Skeletal muscle cell (primary cell): ENCODE data around the gene TTLL5.

Experiments used
- DNase-seq: peaks from one replicate; pipeline ENCODE4 v3.0.0-alpha.2; 2010; ENCODE audit warnings: low read depth
- H3K4me3 ChIP-seq: 2 replicates; pipeline ENCODE4 v1.5.1; 2011; ENCODE audit warnings: low read depth, mild to moderate bottlenecking, control low read depth, low read length, moderate library complexity

TTLL5 gene

DNA sequence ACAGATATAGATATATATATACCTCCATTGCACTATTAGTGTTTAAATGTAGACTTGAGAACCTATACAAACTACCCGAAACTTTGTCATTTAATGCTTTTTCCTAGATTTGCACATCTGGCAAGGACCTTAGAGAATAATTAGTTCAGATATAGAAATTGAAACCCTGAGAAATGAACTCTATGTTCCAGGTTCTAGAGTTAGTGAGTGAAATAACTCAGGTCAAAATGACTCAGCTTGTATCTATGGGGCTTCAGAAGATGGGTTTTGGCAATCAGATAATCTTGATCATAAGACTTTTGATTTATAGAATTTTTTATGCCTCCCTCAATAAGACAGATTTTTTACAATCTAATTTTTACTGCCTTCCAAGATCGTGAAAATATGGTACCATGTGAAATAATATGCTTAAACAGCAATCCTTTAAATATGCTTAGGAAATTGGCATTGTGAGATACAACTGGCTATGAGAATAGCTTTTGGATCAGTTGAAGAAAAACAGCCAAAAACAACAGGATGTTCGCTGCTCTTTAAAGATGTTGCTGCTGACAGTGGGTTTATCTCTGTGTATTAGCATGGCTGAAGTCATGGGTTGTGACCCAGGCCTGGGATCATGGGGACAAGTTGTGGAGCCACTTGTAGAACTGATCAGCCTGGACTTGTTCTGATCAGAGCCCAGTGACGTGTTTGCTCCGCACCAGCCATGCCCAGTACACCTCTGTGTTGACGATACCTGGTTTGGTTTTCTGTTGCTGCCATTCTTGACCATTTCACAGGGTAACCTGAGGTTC, 63.6 kb downstream of the TTLL5 start:
- H3K4me3 ChIP-seq = no peak overlapping the region
- no peak for DNase-seq

DNA sequence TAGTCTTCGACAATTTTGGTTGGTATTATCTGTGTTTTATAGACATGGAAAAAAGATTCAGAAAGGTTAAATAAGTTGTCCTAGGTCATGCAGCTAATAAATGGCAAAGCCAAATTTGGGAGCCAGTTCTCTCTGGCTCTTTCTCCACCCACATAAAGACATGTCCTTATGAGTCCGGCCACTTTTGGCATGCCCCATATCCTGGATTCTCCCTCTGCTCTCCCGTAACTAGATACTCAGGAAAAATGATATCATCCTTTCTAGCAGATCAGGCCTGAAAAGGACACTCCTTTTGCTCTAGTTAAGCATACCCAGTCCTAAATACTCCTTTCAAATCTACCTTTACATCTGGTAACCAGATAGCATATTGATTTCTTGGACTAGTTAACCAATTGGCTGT, 64.4 kb downstream of the TTLL5 start:
- no peak for DNase-seq
- no peak overlapping the region for H3K4me3 ChIP-seq

DNA sequence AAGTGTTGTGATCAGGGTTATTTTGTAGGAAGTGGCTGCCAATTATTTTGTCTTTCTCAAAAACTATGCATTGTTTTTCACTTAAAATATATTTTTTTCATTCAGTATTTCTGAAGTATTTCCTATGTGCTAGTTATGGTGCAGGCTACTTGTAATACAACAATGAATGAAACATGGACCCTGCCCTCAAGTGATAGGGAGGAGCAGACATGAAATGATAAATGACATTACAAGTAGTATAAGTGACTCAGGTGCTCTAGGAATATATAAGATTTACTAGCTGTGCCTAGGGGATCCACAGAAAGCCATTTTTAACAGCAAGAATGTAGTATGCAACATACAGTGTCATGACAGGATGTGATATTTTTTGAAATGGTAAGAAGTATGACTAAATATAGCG, 65.3 kb downstream of the TTLL5 start:
- no peak overlapping the region for H3K4me3 ChIP-seq
- no peak for DNase-seq

DNA sequence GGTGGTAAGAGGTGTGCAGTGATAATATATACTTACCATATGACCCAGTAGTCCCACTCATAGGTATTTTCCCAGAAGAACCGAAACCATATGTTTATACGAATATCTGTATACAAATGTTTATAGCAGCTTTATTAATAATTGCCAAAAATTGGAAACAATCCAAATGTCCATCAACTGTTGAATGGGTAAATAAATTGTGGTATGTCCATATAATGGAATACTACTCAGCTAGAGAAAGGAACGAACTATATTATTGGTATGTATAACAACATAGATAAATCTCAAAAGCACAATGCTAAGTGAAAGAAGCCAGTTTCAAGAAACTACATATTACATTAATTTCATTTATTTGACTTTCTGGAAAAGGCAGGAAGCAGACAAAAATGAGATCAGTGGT, 66.1 kb downstream of the TTLL5 start:
- no peak for DNase-seq
- no peak overlapping the region for H3K4me3 ChIP-seq

DNA sequence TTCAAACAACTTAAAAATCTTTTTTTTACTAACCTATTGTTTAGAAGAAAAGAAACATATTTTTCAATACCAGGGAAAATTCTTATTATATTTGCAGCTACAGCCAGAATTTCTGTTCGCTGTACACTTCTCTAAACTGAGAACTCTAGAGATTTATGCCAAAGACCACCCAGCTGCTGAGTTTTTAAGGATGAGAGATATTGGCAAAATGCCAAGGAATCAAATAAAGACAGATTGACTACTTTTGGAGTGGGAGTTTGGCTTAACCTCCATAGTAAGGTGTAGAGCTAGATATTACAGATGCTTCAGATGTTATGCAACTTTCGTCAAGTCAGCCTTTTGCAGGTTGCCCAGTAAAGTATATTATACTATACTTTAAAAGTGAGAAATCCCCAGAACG, 71.8 kb downstream of the TTLL5 start:
- no peak for DNase-seq

DNA sequence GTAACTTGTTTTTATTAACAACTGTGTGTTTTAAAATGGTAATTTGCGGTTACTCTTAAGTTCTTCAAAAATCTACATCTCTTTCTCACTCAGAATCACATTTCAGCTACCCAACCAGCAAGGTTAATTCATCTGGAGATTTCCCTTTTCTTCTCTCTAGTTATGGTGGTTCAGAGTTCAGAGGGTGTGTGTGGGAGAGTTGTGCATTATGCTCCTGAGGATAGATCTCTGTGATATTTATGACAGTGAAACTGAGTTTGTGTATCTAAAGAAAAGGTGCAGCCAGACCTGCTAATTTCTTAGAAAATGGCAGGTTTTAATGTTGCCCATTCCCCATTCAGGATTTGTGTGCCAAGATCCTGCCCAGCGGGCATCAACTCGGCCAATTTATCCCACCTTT, 73.8 kb downstream of the TTLL5 start:
- H3K4me3 ChIP-seq = no peak overlapping the region
- DNase-seq = no peak

More for the DNA sequence above, 71.8 kb downstream of the TTLL5 start:
- H3K4me3 ChIP-seq = no peak overlapping the region

DNA sequence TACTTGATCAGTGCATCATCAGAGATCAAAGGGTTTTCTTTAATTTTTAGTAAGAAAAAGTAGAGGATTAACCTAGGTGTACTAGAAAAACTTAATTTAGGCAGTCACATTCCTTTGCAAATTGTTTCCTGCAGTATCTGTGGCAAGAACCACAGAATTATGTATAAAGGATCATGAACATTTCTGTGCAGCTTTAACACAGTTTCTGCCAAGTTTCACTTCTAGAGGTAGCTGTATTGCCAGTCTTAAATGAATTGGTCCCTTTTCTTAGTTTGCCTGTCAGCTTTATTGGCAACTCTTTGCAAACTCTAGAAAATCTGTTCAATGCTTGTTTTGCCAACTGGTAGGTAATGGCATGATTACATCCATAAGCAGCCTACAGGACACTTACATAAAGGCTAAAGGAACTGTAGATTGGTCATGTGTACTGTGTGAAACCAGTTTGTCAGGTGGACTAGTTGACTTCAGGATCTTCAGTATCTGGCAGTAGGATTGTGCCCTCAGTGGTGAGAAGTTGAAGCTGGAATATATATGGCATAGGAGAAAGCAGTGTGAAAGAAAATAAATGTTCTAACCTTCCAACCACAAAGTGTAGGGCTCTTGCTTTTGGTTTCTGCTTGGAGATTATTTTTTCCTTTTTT, 75.9 kb downstream of the TTLL5 start:
- H3K4me3 ChIP-seq = no peak overlapping the region
- DNase-seq = no peak

DNA sequence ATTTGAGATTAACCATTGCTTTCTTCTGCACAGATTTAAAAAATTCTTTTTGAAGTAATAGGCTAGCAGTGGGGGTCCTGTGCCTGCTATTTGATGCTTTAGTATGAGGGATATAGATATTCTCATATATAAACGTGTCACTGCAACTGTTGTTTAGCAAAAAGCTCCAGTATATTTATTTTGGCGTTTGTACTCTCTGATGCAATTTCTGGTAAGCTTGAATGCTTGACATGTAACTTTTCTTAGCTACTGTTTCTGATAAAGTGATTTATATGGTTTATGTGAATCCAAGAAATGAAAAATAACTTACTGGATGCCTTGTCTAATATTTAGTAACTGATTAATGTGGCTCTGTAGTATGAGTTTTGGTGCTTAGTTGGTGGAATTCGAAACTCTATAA, 77.1 kb downstream of the TTLL5 start:
- no peak for DNase-seq
- no peak overlapping the region for H3K4me3 ChIP-seq

DNA sequence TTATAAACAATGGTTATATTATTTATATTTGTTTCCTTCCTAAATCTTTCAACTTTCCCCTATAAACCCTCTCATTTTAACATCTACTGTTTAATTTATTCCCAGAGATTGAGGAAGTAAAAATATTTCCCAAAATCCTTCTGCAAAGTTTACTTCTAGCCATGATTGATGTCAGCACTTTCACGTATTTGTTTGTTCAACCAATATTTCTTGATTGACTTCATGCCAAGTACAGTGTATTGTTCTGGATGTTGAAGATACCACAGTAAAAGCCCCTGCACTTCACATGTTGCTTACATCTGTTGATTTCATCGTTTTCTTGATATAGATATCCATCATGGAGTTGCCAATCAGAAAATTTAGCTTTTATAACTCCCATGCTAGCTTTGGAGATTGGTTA, 81.8 kb downstream of the TTLL5 start:
- no peak overlapping the region for H3K4me3 ChIP-seq
- no peak for DNase-seq

DNA sequence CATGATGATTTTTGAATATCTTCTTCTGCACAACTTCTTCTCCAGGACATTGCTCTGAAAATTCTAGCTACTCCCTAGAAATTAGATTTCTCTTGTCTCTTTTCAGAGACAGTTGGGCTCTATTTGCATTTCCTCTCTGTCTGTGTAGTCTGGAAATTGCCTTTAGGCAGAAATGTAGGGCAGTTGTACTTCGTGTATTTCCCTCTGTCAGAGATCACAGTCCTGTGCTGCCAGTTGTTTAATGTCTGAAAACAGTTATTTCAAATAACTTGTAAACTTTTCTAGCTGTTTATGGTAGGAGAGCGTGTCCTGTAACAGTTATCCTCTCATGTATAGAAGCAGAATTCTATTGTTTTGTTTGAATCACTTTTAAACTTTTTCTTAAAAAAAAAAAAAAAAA, 86.9 kb downstream of the TTLL5 start:
- H3K4me3 ChIP-seq = no peak overlapping the region
- DNase-seq = no peak

DNA sequence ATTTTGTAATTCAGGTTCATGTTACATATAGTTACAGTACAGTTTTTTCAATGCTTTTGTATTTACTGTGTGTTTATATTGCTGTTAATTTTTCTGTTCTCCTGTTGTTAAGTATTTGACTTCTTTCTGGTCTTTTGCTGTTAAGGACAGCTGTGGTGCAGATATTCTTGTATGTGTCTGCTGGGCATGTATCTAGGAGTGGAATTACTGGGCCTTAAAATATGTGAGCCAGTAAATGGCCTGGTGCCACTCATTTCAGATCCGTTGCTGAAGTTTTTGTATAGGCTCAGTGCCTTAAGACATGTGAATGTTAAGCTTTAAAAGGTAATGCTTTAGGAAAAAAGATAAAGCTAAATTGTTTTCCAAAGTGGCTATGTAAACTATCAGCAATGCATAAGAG, 87.3 kb downstream of the TTLL5 start:
- no peak overlapping the region for H3K4me3 ChIP-seq
- no peak for DNase-seq

DNA sequence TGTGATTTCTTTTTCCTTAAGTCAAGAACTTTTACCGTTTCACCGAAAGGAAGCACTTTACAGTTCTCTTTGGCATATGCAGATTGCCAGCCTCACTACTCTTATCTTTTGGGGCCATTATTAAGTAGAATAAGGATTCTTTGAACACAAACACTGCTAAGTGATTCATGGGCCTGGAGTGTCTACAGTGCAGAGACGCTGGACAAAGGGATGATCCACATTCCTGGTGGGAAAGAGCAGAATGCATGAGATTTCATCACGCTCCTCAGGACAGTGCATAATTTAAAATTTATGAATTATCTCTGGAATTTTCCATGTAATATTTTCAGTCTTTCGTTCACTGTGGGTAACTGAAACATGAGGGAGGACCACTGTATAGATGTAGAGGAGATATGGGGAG, 90.2 kb downstream of the TTLL5 start:
- no peak overlapping the region for H3K4me3 ChIP-seq
- no peak for DNase-seq

DNA sequence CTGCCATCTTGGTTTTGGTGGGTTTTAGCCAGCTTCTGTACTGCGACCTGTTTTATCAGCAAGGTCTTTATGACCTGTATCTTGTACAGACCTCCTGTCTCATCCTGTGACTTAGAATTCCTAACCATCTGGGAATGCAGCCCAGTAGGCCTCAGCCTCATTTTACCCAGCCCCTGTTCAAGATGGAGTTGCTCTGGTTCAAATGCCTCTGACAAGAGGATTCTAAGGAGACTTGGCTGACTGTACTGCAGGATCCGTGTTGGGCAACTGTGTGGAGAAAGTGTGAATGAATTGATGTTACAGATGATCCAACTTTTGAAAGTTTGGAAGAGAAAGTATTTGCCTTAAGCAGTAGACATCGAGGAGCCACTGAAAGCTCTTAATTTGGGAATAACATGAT, 91.0 kb downstream of the TTLL5 start:
- DNase-seq = no peak
- H3K4me3 ChIP-seq = no peak overlapping the region

DNA sequence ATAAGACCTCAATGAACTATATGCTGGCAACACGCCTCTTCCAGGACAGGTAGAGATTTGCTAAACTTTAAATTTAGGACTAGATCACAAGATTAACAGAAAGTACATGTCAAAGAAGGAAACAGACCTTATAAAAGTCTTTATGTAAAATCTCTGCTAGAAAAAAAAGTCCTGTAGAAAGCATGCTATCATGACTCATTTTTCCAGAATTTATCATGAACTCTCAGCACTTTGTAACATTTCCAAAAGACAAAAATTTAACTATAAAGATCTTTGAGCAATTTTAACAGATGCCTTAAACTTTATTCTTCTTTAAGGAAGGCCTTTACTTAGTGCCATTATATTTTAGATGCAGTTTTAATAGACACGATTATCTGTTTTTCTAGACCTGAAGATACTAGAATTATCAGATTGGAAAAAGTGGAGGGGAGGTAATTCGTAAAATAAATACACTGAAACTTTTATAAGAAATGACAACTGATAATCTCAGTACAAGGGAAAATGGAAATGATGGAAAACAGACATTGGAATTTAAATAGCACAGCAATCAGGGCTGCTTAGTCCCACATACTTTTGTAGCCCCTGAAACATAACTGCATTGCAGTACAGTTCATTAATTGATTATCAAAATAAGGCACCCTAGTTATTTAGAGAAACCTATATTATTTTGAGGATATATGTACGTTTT, 92.0 kb downstream of the TTLL5 start:
- H3K4me3 ChIP-seq = no peak overlapping the region
- DNase-seq = no peak

DNA sequence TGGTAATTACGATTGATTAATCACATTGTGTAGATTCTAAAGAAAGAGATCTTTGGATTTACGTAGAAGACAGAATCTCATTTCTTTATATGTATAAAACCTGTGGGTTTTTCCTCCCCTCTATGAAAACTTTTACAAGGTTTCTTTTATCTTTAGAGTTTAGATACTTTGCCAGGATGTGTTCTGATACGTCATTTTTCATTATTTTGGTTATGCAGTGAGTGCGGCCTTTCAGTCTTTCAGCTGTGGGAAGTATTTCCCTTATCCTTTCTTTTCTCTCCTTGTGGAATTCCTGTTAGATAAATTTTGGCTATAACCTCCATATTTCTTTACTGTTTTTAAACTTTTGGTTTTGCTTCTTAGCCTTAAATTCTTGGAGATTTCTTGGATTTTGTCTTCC, 92.7 kb downstream of the TTLL5 start:
- no peak for DNase-seq
- no peak overlapping the region for H3K4me3 ChIP-seq

DNA sequence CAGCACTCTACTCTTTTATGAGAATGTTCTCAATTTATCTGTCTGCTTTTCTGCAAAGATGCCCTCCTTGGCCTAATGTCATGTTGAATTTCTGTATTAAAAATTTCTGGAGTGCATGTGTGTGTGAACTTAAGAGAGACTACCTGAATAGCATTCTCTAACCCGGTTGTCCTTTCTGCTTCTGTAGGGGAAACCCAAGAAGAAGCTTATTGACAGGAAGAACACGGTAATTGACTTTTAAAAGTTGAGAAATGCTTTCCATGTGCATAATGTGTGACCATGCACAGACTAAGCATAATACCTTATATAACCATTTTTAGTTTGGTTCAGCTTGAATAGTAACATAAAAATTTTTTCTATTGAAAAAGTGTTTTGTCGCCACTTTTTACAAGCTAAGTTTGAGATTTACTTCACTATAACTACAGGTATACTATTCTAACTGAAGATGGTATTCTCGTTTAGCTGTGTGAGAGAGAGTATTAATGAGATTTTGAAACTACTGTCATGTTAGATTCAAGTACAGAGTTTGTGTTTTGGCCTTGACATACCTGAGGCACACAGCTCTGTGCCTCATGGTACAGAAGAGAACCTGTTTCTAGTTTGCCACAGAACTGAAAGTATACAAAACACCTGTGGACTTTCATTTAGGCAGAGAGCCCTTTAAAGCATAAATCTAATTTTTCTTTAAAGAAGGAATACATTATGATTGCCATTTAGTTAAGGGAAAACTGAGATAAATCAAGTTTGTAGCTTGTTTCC, 96.8 kb downstream of the TTLL5 start:
- DNase-seq = no peak

DNA sequence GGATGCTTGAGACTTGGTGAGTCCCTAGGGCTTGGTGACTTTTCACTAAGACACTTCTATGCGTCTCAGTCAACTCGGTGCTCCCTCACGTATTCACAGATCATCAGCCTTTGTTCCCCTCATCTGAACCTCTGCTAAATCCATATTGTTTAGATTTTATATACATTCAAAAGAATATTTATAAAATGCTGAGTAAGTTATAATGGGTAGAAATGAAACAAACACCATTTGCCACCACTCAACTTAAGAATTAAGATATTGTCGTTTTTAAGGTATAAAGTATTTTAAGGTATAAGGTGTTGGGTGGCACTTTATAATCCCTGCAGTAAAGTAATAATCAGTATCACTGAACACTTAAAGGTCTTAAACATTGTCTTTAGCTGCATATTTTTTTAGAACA, 103.0 kb downstream of the TTLL5 start:
- H3K4me3 ChIP-seq = no peak overlapping the region
- DNase-seq = no peak

More for the DNA sequence above, 96.8 kb downstream of the TTLL5 start:
- H3K4me3 ChIP-seq = no peak overlapping the region

DNA sequence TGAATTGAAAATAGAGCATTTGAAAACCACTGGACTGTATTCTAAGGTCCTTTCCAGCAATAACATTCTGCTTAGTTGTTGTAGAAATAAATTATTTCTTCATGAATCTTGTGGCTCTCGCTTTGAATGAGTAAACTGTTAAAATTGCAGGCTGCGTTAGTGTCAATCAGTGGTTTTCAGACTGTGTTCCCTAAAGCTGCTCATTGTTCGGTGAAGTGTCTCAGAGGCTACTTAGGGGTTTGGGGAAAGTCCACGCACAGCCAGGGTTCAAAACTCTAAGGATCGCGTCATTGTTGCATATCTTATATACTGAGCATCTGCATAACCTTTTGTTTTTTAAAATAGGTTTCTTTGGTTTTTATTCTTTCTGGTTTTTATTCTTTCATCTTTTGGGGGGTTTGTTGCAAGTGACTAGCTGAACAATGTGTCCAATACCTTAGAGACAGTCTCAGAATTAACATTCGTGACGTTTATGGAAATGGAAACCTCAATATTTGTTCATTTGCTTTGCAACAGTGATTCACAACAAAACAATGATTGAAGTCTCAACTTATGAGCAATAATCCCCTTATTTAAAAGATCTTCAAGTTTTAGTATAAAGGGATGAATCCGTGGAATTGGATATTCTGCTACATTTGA, 108.1 kb downstream of the TTLL5 start:
- DNase-seq = no peak
- H3K4me3 ChIP-seq = no peak overlapping the region

DNA sequence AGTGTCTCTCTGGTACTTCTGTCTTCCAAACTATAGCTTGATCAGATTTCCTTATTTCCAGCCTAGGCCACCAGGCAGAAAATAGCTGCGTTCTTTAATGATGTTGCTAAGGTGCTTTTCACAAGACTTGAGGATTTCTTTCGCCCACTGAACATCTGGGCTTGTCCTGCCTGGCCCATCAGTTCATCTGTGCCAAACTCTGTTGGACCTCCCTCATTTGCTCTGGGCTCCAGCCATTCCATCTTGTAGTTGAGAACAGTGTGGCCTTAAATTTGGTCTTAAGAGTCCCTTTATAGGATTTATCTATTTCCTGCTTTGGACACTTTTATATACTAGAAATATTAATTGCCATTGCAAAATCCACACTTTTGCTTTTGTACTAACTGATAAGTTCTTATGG, 109.6 kb downstream of the TTLL5 start:
- no peak overlapping the region for H3K4me3 ChIP-seq
- DNase-seq = no peak

DNA sequence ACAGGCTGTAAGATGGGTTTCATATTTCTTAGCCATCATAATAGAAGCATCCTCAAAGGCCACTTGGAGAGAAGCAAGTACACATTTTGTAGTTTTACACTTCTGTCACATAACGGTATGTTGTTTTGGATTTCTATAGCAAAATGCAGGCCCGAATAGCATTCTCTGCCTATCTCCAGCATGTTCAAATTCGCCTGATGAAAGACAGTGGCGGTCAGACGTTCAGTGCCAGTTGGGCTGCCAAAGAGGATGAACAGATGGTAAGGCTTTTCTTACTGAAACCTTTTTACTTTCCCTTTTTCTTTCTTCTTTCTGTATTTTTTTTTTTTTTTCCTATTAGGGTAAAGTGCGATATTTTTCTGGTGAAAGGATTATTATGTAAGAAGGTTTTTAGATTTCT, 110.5 kb downstream of the TTLL5 start:
- no peak for DNase-seq
- H3K4me3 ChIP-seq = no peak overlapping the region
